HEK293 (cell line): ENCODE data around the gene ABCF2.

Source experiments
- CTCF ChIA-PET: fragments of 350-600 bp; formaldehyde crosslinking; extraction: SDS; loops from one replicate; lab custom pipeline; 2021; ENCODE audit warnings: antibody characterized with exemption; lab: Yijun Ruan, JAX
- POLR2A ChIA-PET: fragments of 300-600 bp; formaldehyde crosslinking; extraction: SDS; loops from one replicate; lab custom pipeline; 2020; ENCODE audit warnings: antibody characterized with exemption, inconsistent platforms; lab: Yijun Ruan, JAX
- H3K27ac ChIP-seq: fragments of 200-500 bp; sonication (Bioruptor generic); 2 replicates; pipeline ENCODE4 v1.5.1; 2014; ENCODE audit warnings: low read depth, low read length, control low read depth, inconsistent platforms; ENCODE audit errors: extremely low read depth
- H3K36me3 ChIP-seq, 2 experiments: fragments of 200-500 bp in 1 of 2; sonication (Bioruptor generic) in 1 of 2; 1 replicate in 1 of 2; 2 replicates in 1 of 2; pipeline ENCODE4 v1.5.1; 2014 to 2017; ENCODE audit warnings: inconsistent platforms in 2 of 2, low read length in 2 of 2; ENCODE audit not compliant: control insufficient read depth in 2 of 2, insufficient read depth in 1 of 2
- H3K4me1 ChIP-seq: fragments of 200-500 bp; sonication (Bioruptor generic); 2 replicates; pipeline ENCODE4 v1.5.1; 2014; ENCODE audit warnings: mild to moderate bottlenecking, low read length, inconsistent platforms; ENCODE audit not compliant: control insufficient read depth, insufficient read depth
- H3K4me3 ChIP-seq: 2 replicates; pipeline ENCODE4 v1.5.1; 2011; ENCODE audit warnings: low read depth, mild to moderate bottlenecking, control low read depth, low read length, moderate library complexity
- H3K9me3 ChIP-seq: fragments of 200-500 bp; sonication (Bioruptor generic); 2 replicates; pipeline ENCODE4 v1.5.1; 2014; ENCODE audit warnings: low read depth, low read length, inconsistent platforms; ENCODE audit not compliant: control insufficient read depth, insufficient read depth
- ATF2 ChIP-seq: fragments of 450-650 bp; formaldehyde crosslinking; IDR thresholded peaks from 2 replicates; pipeline ENCODE4 v1.5.1; 2016; ENCODE audit warnings: missing biosample characterization, missing genetic modification characterization, low read depth
- HIC1 ChIP-seq: fragments of 450-650 bp; formaldehyde crosslinking; IDR thresholded peaks from 2 replicates; pipeline ENCODE4 v1.5.1; 2016; ENCODE audit warnings: missing biosample characterization, missing genetic modification characterization
- OSR2 ChIP-seq: fragments of 450-650 bp; formaldehyde crosslinking; IDR thresholded peaks from 2 replicates; pipeline ENCODE4 v1.5.1; 2016; ENCODE audit warnings: missing biosample characterization, missing genetic modification characterization
- ZBTB1 ChIP-seq: fragments of 450-650 bp; formaldehyde crosslinking; IDR thresholded peaks from 2 replicates; pipeline ENCODE4 v1.5.1; 2016; ENCODE audit warnings: missing biosample characterization, missing genetic modification characterization
- ZNF133 ChIP-seq: fragments of 450-650 bp; formaldehyde crosslinking; IDR thresholded peaks from 2 replicates; pipeline ENCODE4 v1.5.1; 2016; ENCODE audit warnings: missing biosample characterization, missing genetic modification characterization
- ZNF140 ChIP-seq: fragments of 450-650 bp; formaldehyde crosslinking; IDR thresholded peaks from 2 replicates; pipeline ENCODE4 v1.5.1; 2016; ENCODE audit warnings: missing biosample characterization, missing genetic modification characterization
- ZNF155 ChIP-seq: fragments of 450-650 bp; formaldehyde crosslinking; IDR thresholded peaks from 2 replicates; pipeline ENCODE4 v1.5.1; 2016; ENCODE audit warnings: missing biosample characterization, missing genetic modification characterization
- ZNF16 ChIP-seq: fragments of 450-650 bp; formaldehyde crosslinking; IDR thresholded peaks from 2 replicates; pipeline ENCODE4 v1.5.1; 2016; ENCODE audit warnings: low read depth, missing biosample characterization, missing genetic modification characterization
- ZNF214 ChIP-seq: fragments of 450-650 bp; formaldehyde crosslinking; IDR thresholded peaks from 2 replicates; pipeline ENCODE4 v1.5.1; 2017; ENCODE audit warnings: missing biosample characterization, mild to moderate bottlenecking, missing genetic modification characterization, borderline replicate concordance
- ZNF221 ChIP-seq: fragments of 450-650 bp; formaldehyde crosslinking; IDR thresholded peaks from 2 replicates; pipeline ENCODE4 v1.5.1; 2017; ENCODE audit warnings: missing biosample characterization, missing genetic modification characterization, borderline replicate concordance
- ZNF266 ChIP-seq: fragments of 450-650 bp; formaldehyde crosslinking; IDR thresholded peaks from 2 replicates; pipeline ENCODE4 v1.5.1; 2016; ENCODE audit warnings: missing biosample characterization, missing genetic modification characterization, low read depth
- ZNF274 ChIP-seq, 2 experiments: fragments of 200-500 bp in 1 of 2; fragments of 450-650 bp in 1 of 2; sonication (Bioruptor generic) in 1 of 2; formaldehyde crosslinking in 1 of 2; IDR thresholded peaks; 2 replicates each; pipeline versions ENCODE4 v1.5.1 to v1.6.1; 2014 to 2016; ENCODE audit warnings: borderline replicate concordance in 1 of 2, inconsistent platforms in 1 of 2, low read length in 1 of 2, missing biosample characterization in 1 of 2, missing genetic modification characterization in 1 of 2
- ZNF324 ChIP-seq: fragments of 450-650 bp; formaldehyde crosslinking; IDR thresholded peaks from 2 replicates; pipeline ENCODE4 v1.5.1; 2016; ENCODE audit warnings: missing biosample characterization, missing genetic modification characterization
- ZNF394 ChIP-seq: fragments of 450-650 bp; formaldehyde crosslinking; IDR thresholded peaks from 2 replicates; pipeline ENCODE4 v1.5.1; 2016; ENCODE audit warnings: missing biosample characterization, missing genetic modification characterization, mild to moderate bottlenecking, moderate library complexity, borderline replicate concordance
- ZNF48 ChIP-seq: fragments of 450-650 bp; formaldehyde crosslinking; IDR thresholded peaks from 2 replicates; pipeline ENCODE4 v1.5.1; 2016; ENCODE audit warnings: missing biosample characterization, missing genetic modification characterization
- ZNF501 ChIP-seq: fragments of 450-650 bp; formaldehyde crosslinking; IDR thresholded peaks from 2 replicates; pipeline ENCODE4 v1.5.1; 2016; ENCODE audit warnings: missing biosample characterization, missing genetic modification characterization
- ZNF548 ChIP-seq: fragments of 450-650 bp; formaldehyde crosslinking; IDR thresholded peaks from 2 replicates; pipeline ENCODE4 v1.5.1; 2016; ENCODE audit warnings: missing biosample characterization, missing genetic modification characterization
- ZNF596 ChIP-seq: fragments of 450-650 bp; IDR thresholded peaks from 2 replicates; pipeline ENCODE4 v1.5.0; 2018; ENCODE audit warnings: missing biosample characterization, mild to moderate bottlenecking, missing genetic modification characterization, moderate library complexity
- ZNF610 ChIP-seq: fragments of 450-650 bp; formaldehyde crosslinking; IDR thresholded peaks from 2 replicates; pipeline ENCODE4 v1.5.1; 2016; ENCODE audit warnings: missing biosample characterization, missing genetic modification characterization, borderline replicate concordance
- ZNF621 ChIP-seq: fragments of 450-650 bp; formaldehyde crosslinking; IDR thresholded peaks from 2 replicates; pipeline ENCODE4 v1.5.1; 2017; ENCODE audit warnings: missing biosample characterization, missing genetic modification characterization
- ZNF664 ChIP-seq: fragments of 450-650 bp; formaldehyde crosslinking; IDR thresholded peaks from 2 replicates; pipeline ENCODE4 v1.5.1; 2016; ENCODE audit warnings: missing biosample characterization, missing genetic modification characterization
- ZNF837 ChIP-seq: fragments of 450-650 bp; formaldehyde crosslinking; IDR thresholded peaks from 2 replicates; pipeline ENCODE4 v1.5.1; 2016; ENCODE audit warnings: missing biosample characterization, missing genetic modification characterization
- ZXDB ChIP-seq: fragments of 450-650 bp; formaldehyde crosslinking; IDR thresholded peaks from 2 replicates; pipeline ENCODE4 v1.5.1; 2016; ENCODE audit warnings: missing biosample characterization, missing genetic modification characterization
- TF ChIP-seq, protein P1 (sequence below): fragments of 450-650 bp; formaldehyde crosslinking; IDR thresholded peaks from 2 replicates; pipeline ENCODE4 v1.5.1; 2016; ENCODE audit warnings: missing biosample characterization, missing genetic modification characterization
- TF ChIP-seq, protein P2 (sequence below): fragments of 450-650 bp; formaldehyde crosslinking; IDR thresholded peaks from 2 replicates; pipeline ENCODE4 v1.5.1; 2016; ENCODE audit warnings: missing biosample characterization, missing genetic modification characterization
- TF ChIP-seq, protein P3 (sequence below): fragments of 450-650 bp; formaldehyde crosslinking; IDR thresholded peaks from 2 replicates; pipeline ENCODE4 v1.5.1; 2016; ENCODE audit warnings: missing biosample characterization, missing genetic modification characterization

The ABCF2 gene

GRCh38 chr7:151272877-151273276 lies 45.9 kb upstream of the ABCF2 start:
- POLR2A ChIA-PET: no interaction called here

GRCh38 chr7:151272405-151272804 lies 45.4 kb upstream of the ABCF2 start:
- Histone ChIP-seq H3K27ac (no peak overlapping the region), H3K36me3 (peaks cover 0 to 8% of the 10 kb centered on the region in 2 experiments; a peak in 1 of 3 replicates), H3K4me3 (no peak overlapping the region), H3K4me1 (no peaks in the 10 kb centered on the region), H3K9me3 (no peaks in the 10 kb centered on the region)
- POLR2A ChIA-PET: no interaction called here
- CTCF ChIA-PET: no interaction called here
- no peak for TF ChIP-seq ZNF16
- no peak for TF ChIP-seq ZNF133 (tag by site-specific recombination)
- no peak for TF ChIP-seq ZNF221 (tag by site-specific recombination)
- no peak for TF ChIP-seq ZNF266 (tag by site-specific recombination)
- TF ChIP-seq, protein P1, sequence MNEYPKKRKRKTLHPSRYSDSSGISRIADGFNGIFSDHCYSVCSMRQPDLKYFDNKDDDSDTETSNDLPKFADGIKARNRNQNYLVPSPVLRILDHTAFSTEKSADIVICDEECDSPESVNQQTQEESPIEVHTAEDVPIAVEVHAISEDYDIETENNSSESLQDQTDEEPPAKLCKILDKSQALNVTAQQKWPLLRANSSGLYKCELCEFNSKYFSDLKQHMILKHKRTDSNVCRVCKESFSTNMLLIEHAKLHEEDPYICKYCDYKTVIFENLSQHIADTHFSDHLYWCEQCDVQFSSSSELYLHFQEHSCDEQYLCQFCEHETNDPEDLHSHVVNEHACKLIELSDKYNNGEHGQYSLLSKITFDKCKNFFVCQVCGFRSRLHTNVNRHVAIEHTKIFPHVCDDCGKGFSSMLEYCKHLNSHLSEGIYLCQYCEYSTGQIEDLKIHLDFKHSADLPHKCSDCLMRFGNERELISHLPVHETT (tag by site-specific recombination): no peak
- TF ChIP-seq ZNF140: no peak
- TF ChIP-seq ZNF324 (tag by site-specific recombination): no peak
- no peak for TF ChIP-seq ZNF610
- TF ChIP-seq ZNF394 (tag by site-specific recombination): no peak
- TF ChIP-seq ZNF274 (IDR thresholded peaks at IDR 0.05; ENCODE audit: low read length): no peak
- no peak for TF ChIP-seq ZNF274 (tag by site-specific recombination; IDR thresholded peaks at IDR 0.05; ENCODE audit: borderline replicate concordance)
- TF ChIP-seq ZNF548: no peak
- no peak for TF ChIP-seq ZNF837 (tag by site-specific recombination)
- no peak for TF ChIP-seq ZNF214 (tag by site-specific recombination)
- TF ChIP-seq, protein P2, sequence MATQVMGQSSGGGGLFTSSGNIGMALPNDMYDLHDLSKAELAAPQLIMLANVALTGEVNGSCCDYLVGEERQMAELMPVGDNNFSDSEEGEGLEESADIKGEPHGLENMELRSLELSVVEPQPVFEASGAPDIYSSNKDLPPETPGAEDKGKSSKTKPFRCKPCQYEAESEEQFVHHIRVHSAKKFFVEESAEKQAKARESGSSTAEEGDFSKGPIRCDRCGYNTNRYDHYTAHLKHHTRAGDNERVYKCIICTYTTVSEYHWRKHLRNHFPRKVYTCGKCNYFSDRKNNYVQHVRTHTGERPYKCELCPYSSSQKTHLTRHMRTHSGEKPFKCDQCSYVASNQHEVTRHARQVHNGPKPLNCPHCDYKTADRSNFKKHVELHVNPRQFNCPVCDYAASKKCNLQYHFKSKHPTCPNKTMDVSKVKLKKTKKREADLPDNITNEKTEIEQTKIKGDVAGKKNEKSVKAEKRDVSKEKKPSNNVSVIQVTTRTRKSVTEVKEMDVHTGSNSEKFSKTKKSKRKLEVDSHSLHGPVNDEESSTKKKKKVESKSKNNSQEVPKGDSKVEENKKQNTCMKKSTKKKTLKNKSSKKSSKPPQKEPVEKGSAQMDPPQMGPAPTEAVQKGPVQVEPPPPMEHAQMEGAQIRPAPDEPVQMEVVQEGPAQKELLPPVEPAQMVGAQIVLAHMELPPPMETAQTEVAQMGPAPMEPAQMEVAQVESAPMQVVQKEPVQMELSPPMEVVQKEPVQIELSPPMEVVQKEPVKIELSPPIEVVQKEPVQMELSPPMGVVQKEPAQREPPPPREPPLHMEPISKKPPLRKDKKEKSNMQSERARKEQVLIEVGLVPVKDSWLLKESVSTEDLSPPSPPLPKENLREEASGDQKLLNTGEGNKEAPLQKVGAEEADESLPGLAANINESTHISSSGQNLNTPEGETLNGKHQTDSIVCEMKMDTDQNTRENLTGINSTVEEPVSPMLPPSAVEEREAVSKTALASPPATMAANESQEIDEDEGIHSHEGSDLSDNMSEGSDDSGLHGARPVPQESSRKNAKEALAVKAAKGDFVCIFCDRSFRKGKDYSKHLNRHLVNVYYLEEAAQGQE (tag by site-specific recombination): no peak

More at GRCh38 chr7:151272877-151273276, 45.9 kb upstream of the ABCF2 start:
- CTCF ChIA-PET: no interaction called here
- H3K27ac ChIP-seq: no peak overlapping the region
- peaks cover 0 to 8% of the 10 kb centered on the region in 2 experiments; a peak in 1 of 3 replicates for H3K36me3 ChIP-seq
- TF ChIP-seq ZBTB1 (no peak), ATF2 (tag by site-specific recombination) (no peak), ZNF621 (no peak), ZNF48 (tag by site-specific recombination) (no peak), ZXDB (tag by site-specific recombination) (no peak), HIC1 (tag by site-specific recombination) (no peak), OSR2 (no peak), ZNF664 (tag by site-specific recombination) (no peak), ZNF596 (tag by site-specific recombination) (no peak), ZNF155 (no peak), ZNF501 (no peak)
- TF ChIP-seq, protein P3, sequence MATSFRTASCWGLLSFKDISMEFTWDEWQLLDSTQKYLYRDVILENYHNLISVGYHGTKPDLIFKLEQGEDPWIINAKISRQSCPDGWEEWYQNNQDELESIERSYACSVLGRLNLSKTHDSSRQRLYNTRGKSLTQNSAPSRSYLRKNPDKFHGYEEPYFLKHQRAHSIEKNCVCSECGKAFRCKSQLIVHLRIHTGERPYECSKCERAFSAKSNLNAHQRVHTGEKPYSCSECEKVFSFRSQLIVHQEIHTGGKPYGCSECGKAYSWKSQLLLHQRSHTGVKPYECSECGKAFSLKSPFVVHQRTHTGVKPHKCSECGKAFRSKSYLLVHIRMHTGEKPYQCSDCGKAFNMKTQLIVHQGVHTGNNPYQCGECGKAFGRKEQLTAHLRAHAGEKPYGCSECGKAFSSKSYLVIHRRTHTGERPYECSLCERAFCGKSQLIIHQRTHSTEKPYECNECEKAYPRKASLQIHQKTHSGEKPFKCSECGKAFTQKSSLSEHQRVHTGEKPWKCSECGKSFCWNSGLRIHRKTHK (tag by site-specific recombination): no peak
- no peak overlapping the region for H3K4me3 ChIP-seq
- no peaks in the 10 kb centered on the region for H3K9me3 ChIP-seq
- no peaks in the 10 kb centered on the region for H3K4me1 ChIP-seq
